ENCODE measurements around the gene PPDPF. TPM values are rescaled to one million over a fixed set of nuclear protein-coding genes. Genes with fewer than 3 reads are reported as not detected.

Gene PPDPF
- total RNA-seq, 1 donor from 2014 or later = 251 TPM

- Histone ChIP-seq H3K4me3 (ENCODE audit: insufficient read depth, low read depth, low read length) (no peak overlapping the region), H2AFZ (ENCODE audit: low read depth, low read length) (no peak overlapping the region), H3K9ac (ENCODE audit: low read length) (no peak overlapping the region), H3K27me3 (ENCODE audit: insufficient read depth, low read length) (no peaks in the 10 kb centered on the region), H3K4me1 (ENCODE audit: insufficient read depth, low read length) (peaks cover 8% of the 10 kb centered on the region), H3K36me3 (ENCODE audit: insufficient read depth, low read length) (no peaks in the 10 kb centered on the region), H3K79me2 (ENCODE audit: insufficient read depth, low read length) (no peaks in the 10 kb centered on the region), H3K4me2 (ENCODE audit: low read length) (no peak overlapping the region), H4K20me1 (ENCODE audit: insufficient read depth, low read length) (no peaks in the 10 kb centered on the region), H3K9me3 (ENCODE audit: insufficient read depth, low read depth, low read length) (no peaks in the 10 kb centered on the region), H3K27ac (ENCODE audit: low read depth, low read length) (no peak overlapping the region)
- Mint-ChIP-seq H3K4me3 (ENCODE audit: unreplicated experiment) (no peak overlapping the region), H3K4me1 (ENCODE audit: low read depth, unreplicated experiment) (peaks cover 2% of the 10 kb centered on the region), H3K27me3 (ENCODE audit: low read depth, unreplicated experiment) (no peaks in the 10 kb centered on the region), H3K27ac (ENCODE audit: unreplicated experiment) (no peak overlapping the region), H3K36me3 (ENCODE audit: low read depth, unreplicated experiment) (no peaks in the 10 kb centered on the region), H3K9me3 (ENCODE audit: unreplicated experiment) (no peaks in the 10 kb centered on the region)
- no peak for TF ChIP-seq EZH2 (IDR thresholded peaks at IDR 0.05; ENCODE audit: insufficient read depth, low read length)
- TF ChIP-seq, protein P1, sequence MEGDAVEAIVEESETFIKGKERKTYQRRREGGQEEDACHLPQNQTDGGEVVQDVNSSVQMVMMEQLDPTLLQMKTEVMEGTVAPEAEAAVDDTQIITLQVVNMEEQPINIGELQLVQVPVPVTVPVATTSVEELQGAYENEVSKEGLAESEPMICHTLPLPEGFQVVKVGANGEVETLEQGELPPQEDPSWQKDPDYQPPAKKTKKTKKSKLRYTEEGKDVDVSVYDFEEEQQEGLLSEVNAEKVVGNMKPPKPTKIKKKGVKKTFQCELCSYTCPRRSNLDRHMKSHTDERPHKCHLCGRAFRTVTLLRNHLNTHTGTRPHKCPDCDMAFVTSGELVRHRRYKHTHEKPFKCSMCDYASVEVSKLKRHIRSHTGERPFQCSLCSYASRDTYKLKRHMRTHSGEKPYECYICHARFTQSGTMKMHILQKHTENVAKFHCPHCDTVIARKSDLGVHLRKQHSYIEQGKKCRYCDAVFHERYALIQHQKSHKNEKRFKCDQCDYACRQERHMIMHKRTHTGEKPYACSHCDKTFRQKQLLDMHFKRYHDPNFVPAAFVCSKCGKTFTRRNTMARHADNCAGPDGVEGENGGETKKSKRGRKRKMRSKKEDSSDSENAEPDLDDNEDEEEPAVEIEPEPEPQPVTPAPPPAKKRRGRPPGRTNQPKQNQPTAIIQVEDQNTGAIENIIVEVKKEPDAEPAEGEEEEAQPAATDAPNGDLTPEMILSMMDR (IDR thresholded peaks at IDR 0.05; ENCODE audit: insufficient read depth, low read depth, low read length) = no peak
- no peak for FAIRE-seq
- DNase-seq (ENCODE audit: low read depth) = no peak
Measured at GRCh38 chr20:63536241-63536977, 15.8 kb downstream of the PPDPF start.

DNA sequence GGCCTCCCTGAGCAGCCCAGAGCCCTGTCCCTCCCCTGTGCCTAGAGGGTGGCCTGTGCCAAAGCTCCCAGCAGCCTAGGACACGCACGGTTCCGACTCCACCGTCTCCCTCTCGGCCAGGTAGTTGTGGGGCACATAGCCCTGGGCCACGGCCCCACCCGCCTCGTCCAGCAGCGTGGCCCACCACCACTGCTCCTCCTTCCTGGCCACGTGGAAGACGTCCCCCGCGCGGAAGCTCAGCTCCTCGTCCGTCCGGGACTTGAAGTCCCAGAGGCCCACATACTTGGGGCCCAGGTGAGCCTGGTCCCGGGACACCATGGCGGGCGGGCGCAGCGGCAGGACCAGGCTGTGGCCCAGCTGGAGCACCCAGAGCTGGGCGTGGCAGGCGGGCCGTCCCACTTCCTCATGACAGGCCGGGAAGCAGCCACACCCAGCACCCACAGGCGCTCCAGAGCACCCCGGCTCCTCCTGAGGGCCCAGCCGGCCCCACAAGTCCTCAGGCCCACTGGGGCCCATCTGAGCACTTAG is 16.5 kb downstream of the PPDPF start, which contains the start of gene PTK6:
PTK6 (minus strand) TSS at position 380 of the 528 bp plus-strand sequence; CDS start at position 318, 62 bp downstream.
- Histone ChIP-seq H2AFZ (ENCODE audit: low read depth, low read length) (peak within 1 kb of the TSS; percentile 81), H3K4me2 (ENCODE audit: low read length) (peak within 1 kb of the TSS; percentile 79), H3K4me1 (ENCODE audit: insufficient read depth, low read length) (peaks cover 8% of the 10 kb centered on the region), H4K20me1 (ENCODE audit: insufficient read depth, low read length) (no peaks in the 10 kb centered on the region), H3K9me3 (ENCODE audit: insufficient read depth, low read depth, low read length) (no peaks in the 10 kb centered on the region), H3K4me3 (ENCODE audit: insufficient read depth, low read depth, low read length) (peak within 1 kb of the TSS; percentile 23), H3K9ac (ENCODE audit: low read length) (peak within 1 kb of the TSS; percentile 50), H3K27ac (ENCODE audit: low read depth, low read length) (no peak within 1 kb of the TSS), H3K79me2 (ENCODE audit: insufficient read depth, low read length) (no peaks in the 10 kb centered on the region), H3K36me3 (ENCODE audit: insufficient read depth, low read length) (no peaks in the 10 kb centered on the region), H3K27me3 (ENCODE audit: insufficient read depth, low read length) (no peaks in the 10 kb centered on the region)
- Mint-ChIP-seq H3K36me3 (ENCODE audit: low read depth, unreplicated experiment) (no peaks in the 10 kb centered on the region), H3K4me3 (ENCODE audit: unreplicated experiment) (no peak within 1 kb of the TSS), H3K27me3 (ENCODE audit: low read depth, unreplicated experiment) (no peaks in the 10 kb centered on the region), H3K4me1 (ENCODE audit: low read depth, unreplicated experiment) (peaks cover 2% of the 10 kb centered on the region), H3K9me3 (ENCODE audit: unreplicated experiment) (no peaks in the 10 kb centered on the region), H3K27ac (ENCODE audit: unreplicated experiment) (no peak within 1 kb of the TSS)
- FAIRE-seq (no peak), DNase-seq (ENCODE audit: low read depth) (no peak)
- TF ChIP-seq, protein P1 (IDR thresholded peaks at IDR 0.05; ENCODE audit: insufficient read depth, low read depth, low read length) = no peak
- no peak for TF ChIP-seq EZH2 (IDR thresholded peaks at IDR 0.05; ENCODE audit: insufficient read depth, low read length)

Data from astrocyte (in vitro differentiated cells and primary cell).